ENCODE measurements around the gene SLC25A12.

- TF ChIP-seq POLR2A (IDR thresholded peaks at IDR 0.05): no peak
- TF ChIP-seq, protein P1, sequence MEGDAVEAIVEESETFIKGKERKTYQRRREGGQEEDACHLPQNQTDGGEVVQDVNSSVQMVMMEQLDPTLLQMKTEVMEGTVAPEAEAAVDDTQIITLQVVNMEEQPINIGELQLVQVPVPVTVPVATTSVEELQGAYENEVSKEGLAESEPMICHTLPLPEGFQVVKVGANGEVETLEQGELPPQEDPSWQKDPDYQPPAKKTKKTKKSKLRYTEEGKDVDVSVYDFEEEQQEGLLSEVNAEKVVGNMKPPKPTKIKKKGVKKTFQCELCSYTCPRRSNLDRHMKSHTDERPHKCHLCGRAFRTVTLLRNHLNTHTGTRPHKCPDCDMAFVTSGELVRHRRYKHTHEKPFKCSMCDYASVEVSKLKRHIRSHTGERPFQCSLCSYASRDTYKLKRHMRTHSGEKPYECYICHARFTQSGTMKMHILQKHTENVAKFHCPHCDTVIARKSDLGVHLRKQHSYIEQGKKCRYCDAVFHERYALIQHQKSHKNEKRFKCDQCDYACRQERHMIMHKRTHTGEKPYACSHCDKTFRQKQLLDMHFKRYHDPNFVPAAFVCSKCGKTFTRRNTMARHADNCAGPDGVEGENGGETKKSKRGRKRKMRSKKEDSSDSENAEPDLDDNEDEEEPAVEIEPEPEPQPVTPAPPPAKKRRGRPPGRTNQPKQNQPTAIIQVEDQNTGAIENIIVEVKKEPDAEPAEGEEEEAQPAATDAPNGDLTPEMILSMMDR (IDR thresholded peaks at IDR 0.05): no peak
Observed at GRCh38 chr2:171745806-171746205, 148.2 kb downstream of the SLC25A12 start.
